K562 (cell line): ENCODE results near the gene FABP3. TPM values are rescaled to one million over a fixed set of nuclear protein-coding genes. Genes with fewer than 3 reads are reported as not detected.
A peak's percentile ranks its signal among the peaks of the same experiment; 100 is the strongest.

Experiments
- ARID1B ChIP-seq: fragments of 450-650 bp; IDR thresholded peaks from 2 replicates; pipeline ENCODE4 v1.6.1; 2016; ENCODE audit warnings: antibody characterized with exemption, mild to moderate bottlenecking, inconsistent platforms
- ASH1L ChIP-seq: fragments of 450-650 bp; IDR thresholded peaks from 2 replicates; pipeline ENCODE4 v1.6.1; 2018; ENCODE audit warnings: borderline replicate concordance, mild to moderate bottlenecking, low read depth; ENCODE audit not compliant: partially characterized antibody
- CBFA2T2 ChIP-seq: fragments of 450-650 bp; conservative IDR thresholded peaks from 2 replicates; pipeline ENCODE4 v1.6.1; 2017; ENCODE audit warnings: mild to moderate bottlenecking
- ESRRA ChIP-seq: fragments of 450-650 bp; IDR thresholded peaks from 2 replicates; pipeline ENCODE4 v1.6.1; 2014; ENCODE audit warnings: low read depth, mild to moderate bottlenecking, moderate library complexity, borderline replicate concordance
- GABPB2 ChIP-seq: fragments of 250-450 bp; sonication (Bioruptor Pico); conservative IDR thresholded peaks from 2 replicates; pipeline ENCODE4 v1.5.1; 2021; ENCODE audit warnings: mild to moderate bottlenecking
- HDAC2 ChIP-seq: fragments of 450-650 bp; IDR thresholded peaks from 2 replicates; pipeline ENCODE4 v1.6.1; 2016; ENCODE audit warnings: mild to moderate bottlenecking
- IFI16 ChIP-seq: fragments of 250-450 bp; sonication (Bioruptor Pico); IDR thresholded peaks from 2 replicates; pipeline ENCODE4 v2.1.2; 2022; ENCODE audit warnings: mild to moderate bottlenecking, inconsistent platforms
- KAT8 ChIP-seq: fragments of 450-650 bp; IDR thresholded peaks from 2 replicates; pipeline ENCODE4 v1.6.1; 2016; ENCODE audit warnings: low read depth, mild to moderate bottlenecking
- LCOR ChIP-seq: sonication (generic); formaldehyde crosslinking; IDR thresholded peaks from 2 replicates; pipeline ENCODE4 v1.8.0; 2022; ENCODE audit warnings: mild to moderate bottlenecking, missing genetic modification reagents
- MAFK ChIP-seq: IDR thresholded peaks from 2 replicates; pipeline ENCODE4 v1.6.1; 2011; ENCODE audit warnings: low read length, improper control_type of control experiment
- MEIS2 ChIP-seq: fragments of 450-650 bp; IDR thresholded peaks from 2 replicates; pipeline ENCODE4 v1.6.1; 2014; ENCODE audit warnings: mild to moderate bottlenecking; ENCODE audit not compliant: partially characterized antibody
- POLR2A ChIP-seq: fragments of 450-650 bp; conservative IDR thresholded peaks from 2 replicates; pipeline ENCODE4 v1.6.1; 2016
- POLR2B ChIP-seq: fragments of 450-650 bp; IDR thresholded peaks from 2 replicates; pipeline ENCODE4 v1.6.1; 2018; ENCODE audit warnings: low read depth; ENCODE audit not compliant: partially characterized antibody
- SRSF3 ChIP-seq: fragments of 200-400 bp; formaldehyde crosslinking; IDR thresholded peaks from 2 replicates; pipeline ENCODE4 v1.6.1; 2016; ENCODE audit warnings: mild to moderate bottlenecking, low read length, moderate library complexity; ENCODE audit not compliant: insufficient read depth
- ZNF263 ChIP-seq: sonication (generic); formaldehyde crosslinking; IDR thresholded peaks from 2 replicates; pipeline ENCODE4 v1.8.0; 2022; ENCODE audit warnings: mild to moderate bottlenecking, missing genetic modification reagents, borderline replicate concordance
- ZNF316 ChIP-seq: fragments of 450-650 bp; IDR thresholded peaks from 2 replicates; pipeline ENCODE4 v1.6.1; 2016
- ZNF695 ChIP-seq: fragments of 450-650 bp; formaldehyde crosslinking; IDR thresholded peaks from 2 replicates; pipeline ENCODE4 v1.4.0; 2020; ENCODE audit warnings: mild to moderate bottlenecking, moderate library complexity
- polyA plus RNA-seq, 8 experiments: library from polyadenylated mRNA; depleted of rRNA in 4 of 8; stranded (reverse) in 5 of 8; unstranded in 3 of 8; fragments of >200 nt; fragmentation: Nextera tagmentation in 2 of 8; fragmentation: Illumina TruSeq in 1 of 8; extraction: Ambion mirVana in 2 of 8; extraction: Trizol in 1 of 8; gene quantifications; 2 replicates each; pipeline versions ENCODE4 v1.2.1 to v1.2.3, GENCODE V29; 2011 to 2014; ENCODE audit warnings: inconsistent platforms in 1 of 8, missing spikeins in 1 of 8
- total RNA-seq, 7 experiments: library from RNA; depleted of rRNA in 6 of 7; stranded (reverse); fragments of >200 nt in 6 of 7; fragmentation: Illumina TruSeq in 2 of 7; extraction: Trizol in 2 of 7; gene quantifications; 2 replicates each; pipeline versions ENCODE4 v1.2.1 to v1.2.3, GENCODE V29; 2011 to 2021; ENCODE audit warnings: low replicate concordance in 1 of 7
- TF ChIP-seq, protein P1 (sequence below): fragments of 250-450 bp; sonication (Bioruptor Pico); IDR thresholded peaks from 2 replicates; pipeline ENCODE4 v1.8.0; 2021; ENCODE audit warnings: borderline replicate concordance, mild to moderate bottlenecking, moderate library complexity; ENCODE audit not compliant: poor library complexity, severe bottlenecking
- TF ChIP-seq, protein P2 (sequence below): fragments of 250-450 bp; sonication (Bioruptor Pico); IDR thresholded peaks from 2 replicates; pipeline ENCODE4 v1.8.0; 2022; ENCODE audit warnings: moderate library complexity, mild to moderate bottlenecking, inconsistent platforms
- TF ChIP-seq, protein P3 (sequence below), 3 experiments: fragments of 200-800 bp in 1 of 3; fragments of 250-450 bp in 1 of 3; fragments of 450-650 bp in 1 of 3; sonication (Bioruptor Pico) in 1 of 3; sonication (Bioruptor generic) in 1 of 3; formaldehyde crosslinking in 1 of 3; IDR thresholded peaks; 2 replicates each; pipeline versions ENCODE4 v1.6.1 to v1.8.0; 2016 to 2022; ENCODE audit warnings: mild to moderate bottlenecking in 2 of 3, missing genetic modification characterization in 2 of 3, missing compliant biosample characterization in 1 of 3, moderate library complexity in 1 of 3
- TF ChIP-seq, protein P4 (sequence below): IDR thresholded peaks from 2 replicates; pipeline ENCODE4 v1.6.1; 2012; ENCODE audit warnings: low read depth, low read length, improper control_type of control experiment, borderline replicate concordance

Gene FABP3
- total and polyA plus RNA-seq, 9 of the 15 experiments (the other 6 are each of a cell fraction or from before 2014, with no cell fraction given), result 0.22 TPM; not detected in 8

DNA sequence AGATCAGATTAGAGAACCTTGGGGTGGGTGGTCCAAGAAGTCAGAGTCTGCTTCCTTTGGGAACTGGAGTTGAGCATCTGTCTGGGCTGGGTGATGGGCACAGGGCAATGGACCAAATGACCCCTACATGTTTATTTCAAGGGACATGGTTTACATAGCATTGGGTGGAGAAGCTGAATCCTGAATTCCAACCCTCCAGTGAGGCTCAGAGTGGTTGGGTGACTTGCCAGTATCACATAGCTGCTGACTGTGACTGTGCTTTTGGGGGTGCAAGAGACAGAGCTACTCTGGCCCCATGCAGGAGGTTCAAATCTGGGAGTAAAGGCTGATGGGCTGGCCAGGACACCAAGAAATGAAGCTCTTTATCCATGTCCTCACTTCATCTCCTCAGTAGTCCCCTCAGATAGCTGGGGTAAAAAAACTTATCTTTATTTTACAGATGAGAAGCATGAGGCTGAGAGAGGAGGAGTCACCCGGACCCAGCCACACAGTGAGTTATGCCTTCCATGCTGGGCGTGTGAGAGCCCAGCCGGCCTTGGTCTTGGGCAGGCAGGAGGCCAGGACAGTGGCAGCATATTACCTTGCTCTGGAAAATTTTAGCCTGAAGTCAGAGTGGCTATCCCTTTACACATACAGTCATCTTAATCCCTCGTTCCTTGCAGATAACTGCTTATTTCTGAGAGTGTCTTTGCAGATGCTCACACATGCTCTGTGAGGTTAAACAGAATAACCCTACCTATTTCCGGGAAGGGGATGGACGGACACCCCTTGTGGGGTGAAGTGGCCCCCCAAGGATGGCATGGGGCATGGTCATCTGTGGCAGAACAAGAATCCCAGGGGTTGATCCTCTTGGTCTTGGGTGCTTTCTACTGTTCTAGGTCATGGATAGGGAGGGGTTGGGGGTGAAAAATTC is 37.3 kb upstream of the FABP3 start (continued):
- no peak for TF ChIP-seq IFI16 (CRISPR knock-in tag)
- TF ChIP-seq ESRRA, result no peak
- TF ChIP-seq ZNF316, result no peak
- no peak for TF ChIP-seq ZNF263 (CRISPR knock-in tag)
- TF ChIP-seq ASH1L, result no peak
- TF ChIP-seq, protein P1, sequence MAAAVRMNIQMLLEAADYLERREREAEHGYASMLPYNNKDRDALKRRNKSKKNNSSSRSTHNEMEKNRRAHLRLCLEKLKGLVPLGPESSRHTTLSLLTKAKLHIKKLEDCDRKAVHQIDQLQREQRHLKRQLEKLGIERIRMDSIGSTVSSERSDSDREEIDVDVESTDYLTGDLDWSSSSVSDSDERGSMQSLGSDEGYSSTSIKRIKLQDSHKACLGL, result no peak
- peak; percentile 44; the same call in 1 of the 2 replicates for TF ChIP-seq POLR2A
- peak; percentile 63 for TF ChIP-seq CBFA2T2
- no peak for TF ChIP-seq POLR2B
- TF ChIP-seq MAFK, result no peak
- TF ChIP-seq ARID1B, result peak; percentile 82
- no peak for TF ChIP-seq HDAC2
- TF ChIP-seq, protein P2, sequence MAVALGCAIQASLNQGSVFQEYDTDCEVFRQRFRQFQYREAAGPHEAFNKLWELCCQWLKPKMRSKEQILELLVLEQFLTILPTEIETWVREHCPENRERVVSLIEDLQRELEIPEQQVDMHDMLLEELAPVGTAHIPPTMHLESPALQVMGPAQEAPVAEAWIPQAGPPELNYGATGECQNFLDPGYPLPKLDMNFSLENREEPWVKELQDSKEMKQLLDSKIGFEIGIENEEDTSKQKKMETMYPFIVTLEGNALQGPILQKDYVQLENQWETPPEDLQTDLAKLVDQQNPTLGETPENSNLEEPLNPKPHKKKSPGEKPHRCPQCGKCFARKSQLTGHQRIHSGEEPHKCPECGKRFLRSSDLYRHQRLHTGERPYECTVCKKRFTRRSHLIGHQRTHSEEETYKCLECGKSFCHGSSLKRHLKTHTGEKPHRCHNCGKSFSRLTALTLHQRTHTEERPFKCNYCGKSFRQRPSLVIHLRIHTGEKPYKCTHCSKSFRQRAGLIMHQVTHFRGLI (CRISPR knock-in tag), result no peak
- no peak for TF ChIP-seq SRSF3
- no peak for TF ChIP-seq KAT8
- no peak for TF ChIP-seq LCOR (CRISPR knock-in tag)
- TF ChIP-seq, protein P3, sequence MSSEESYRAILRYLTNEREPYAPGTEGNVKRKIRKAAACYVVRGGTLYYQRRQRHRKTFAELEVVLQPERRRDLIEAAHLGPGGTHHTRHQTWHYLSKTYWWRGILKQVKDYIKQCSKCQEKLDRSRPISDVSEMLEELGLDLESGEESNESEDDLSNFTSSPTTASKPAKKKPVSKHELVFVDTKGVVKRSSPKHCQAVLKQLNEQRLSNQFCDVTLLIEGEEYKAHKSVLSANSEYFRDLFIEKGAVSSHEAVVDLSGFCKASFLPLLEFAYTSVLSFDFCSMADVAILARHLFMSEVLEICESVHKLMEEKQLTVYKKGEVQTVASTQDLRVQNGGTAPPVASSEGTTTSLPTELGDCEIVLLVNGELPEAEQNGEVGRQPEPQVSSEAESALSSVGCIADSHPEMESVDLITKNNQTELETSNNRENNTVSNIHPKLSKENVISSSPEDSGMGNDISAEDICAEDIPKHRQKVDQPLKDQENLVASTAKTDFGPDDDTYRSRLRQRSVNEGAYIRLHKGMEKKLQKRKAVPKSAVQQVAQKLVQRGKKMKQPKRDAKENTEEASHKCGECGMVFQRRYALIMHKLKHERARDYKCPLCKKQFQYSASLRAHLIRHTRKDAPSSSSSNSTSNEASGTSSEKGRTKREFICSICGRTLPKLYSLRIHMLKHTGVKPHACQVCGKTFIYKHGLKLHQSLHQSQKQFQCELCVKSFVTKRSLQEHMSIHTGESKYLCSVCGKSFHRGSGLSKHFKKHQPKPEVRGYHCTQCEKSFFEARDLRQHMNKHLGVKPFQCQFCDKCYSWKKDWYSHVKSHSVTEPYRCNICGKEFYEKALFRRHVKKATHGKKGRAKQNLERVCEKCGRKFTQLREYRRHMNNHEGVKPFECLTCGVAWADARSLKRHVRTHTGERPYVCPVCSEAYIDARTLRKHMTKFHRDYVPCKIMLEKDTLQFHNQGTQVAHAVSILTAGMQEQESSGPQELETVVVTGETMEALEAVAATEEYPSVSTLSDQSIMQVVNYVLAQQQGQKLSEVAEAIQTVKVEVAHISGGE (CRISPR knock-in tag; IDR thresholded peaks at IDR 0.05), result no peak
- TF ChIP-seq GABPB2 (CRISPR knock-in tag), result no peak
- TF ChIP-seq MEIS2, result peak; percentile 57
- no peak for TF ChIP-seq ZNF695 (CRISPR knock-in tag)
- TF ChIP-seq, protein P4, sequence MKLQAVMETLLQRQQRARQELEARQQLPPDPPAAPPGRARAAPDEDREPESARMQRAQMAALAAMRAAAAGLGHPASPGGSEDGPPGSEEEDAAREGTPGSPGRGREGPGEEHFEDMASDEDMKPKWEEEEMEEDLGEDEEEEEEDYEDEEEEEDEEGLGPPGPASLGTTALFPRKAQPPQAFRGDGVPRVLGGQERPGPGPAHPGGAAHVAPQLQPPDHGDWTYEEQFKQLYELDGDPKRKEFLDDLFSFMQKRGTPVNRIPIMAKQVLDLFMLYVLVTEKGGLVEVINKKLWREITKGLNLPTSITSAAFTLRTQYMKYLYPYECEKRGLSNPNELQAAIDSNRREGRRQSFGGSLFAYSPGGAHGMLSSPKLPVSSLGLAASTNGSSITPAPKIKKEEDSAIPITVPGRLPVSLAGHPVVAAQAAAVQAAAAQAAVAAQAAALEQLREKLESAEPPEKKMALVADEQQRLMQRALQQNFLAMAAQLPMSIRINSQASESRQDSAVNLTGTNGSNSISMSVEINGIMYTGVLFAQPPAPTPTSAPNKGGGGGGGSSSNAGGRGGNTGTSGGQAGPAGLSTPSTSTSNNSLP, result no peak
